Stimulated activated CD4-positive, alpha-beta T cell treated with anti-CD3 and anti-CD28 coated beads, Interleukin-12 subunit alpha, Interleukin-12 subunit beta, amount 100 ng/mL, for 48 hours (primary cell): Measurements from ENCODE around the gene FOXP3.
"Not testable (repeated sequence)": the region's sequence is repeated elsewhere in the genome, so short reads cannot be mapped to it uniquely, and the experiment has no call there.

Experiments used
- DNase-seq, 3 donors: peaks; one replicate each; pipeline ENCODE4 v3.0.0-alpha.2; 2020; ENCODE audit warnings: low read depth in 2 of 3, low spot score in 1 of 3

The FOXP3 gene, protein sequence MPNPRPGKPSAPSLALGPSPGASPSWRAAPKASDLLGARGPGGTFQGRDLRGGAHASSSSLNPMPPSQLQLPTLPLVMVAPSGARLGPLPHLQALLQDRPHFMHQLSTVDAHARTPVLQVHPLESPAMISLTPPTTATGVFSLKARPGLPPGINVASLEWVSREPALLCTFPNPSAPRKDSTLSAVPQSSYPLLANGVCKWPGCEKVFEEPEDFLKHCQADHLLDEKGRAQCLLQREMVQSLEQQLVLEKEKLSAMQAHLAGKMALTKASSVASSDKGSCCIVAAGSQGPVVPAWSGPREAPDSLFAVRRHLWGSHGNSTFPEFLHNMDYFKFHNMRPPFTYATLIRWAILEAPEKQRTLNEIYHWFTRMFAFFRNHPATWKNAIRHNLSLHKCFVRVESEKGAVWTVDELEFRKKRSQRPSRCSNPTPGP

DNA sequence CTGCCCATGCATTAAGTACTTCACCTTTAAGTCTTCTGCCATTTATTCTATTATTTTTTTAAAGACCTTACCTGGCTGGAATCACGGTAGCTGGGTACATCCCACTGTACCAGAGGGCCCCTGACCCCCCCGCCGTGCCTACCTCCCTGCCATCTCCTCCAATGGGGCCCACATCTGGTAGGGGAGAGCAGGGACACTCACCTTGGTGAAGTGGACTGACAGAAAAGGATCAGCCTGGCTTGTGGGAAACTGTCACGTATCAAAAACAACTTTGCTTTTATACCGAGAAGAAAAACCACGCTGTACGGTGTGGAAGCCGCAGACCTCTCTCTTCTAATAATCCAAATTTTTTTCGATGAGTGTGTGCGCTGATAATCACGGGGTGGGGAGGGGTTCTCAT is at the start of gene FOXP3:
Gene FOXP3 (minus strand): TSS at position 251 of the 400 bp plus-strand sequence. CDS start 6,205 bp downstream, outside the sequence.
- no peak for DNase-seq

DNA sequence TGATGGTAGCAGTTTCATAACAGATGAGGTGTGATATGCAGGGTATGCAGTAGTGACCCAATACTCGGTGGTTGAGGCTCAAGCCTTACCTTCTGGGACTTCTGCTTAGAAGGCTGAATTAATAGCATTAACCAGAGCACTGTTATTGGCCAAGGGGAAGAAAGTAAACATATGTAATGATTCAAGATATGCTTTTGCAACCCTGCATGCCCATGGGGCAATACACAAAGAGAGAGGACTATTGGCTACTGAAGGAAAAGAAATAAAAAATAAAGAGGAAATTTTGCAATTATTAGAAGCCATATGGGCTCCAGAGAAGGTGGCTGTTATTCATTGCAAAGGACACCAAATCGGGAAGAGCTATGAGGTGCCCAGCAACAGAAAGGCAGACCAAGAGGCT is 47.7 kb upstream of the FOXP3 start:
- DNase-seq: no peak

DNA sequence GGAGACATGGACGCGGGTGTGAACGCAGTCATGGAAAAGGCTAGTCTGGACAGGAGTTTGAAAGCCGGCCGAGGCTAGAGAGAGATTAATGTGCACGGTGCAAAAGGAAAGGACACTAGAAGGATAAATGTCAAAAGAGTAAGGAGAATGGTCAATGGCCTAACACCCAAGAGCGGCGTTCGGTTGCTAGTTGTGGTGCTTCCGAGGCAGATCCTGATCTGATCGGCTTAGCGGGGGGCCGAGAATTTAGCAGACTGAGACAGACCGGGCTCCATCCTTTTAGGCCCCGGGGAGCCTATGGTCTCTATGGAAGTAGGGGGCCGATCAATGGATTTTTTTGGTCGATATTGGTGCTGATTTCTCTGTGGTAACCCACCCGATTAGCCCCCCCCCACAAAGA is 45.9 kb upstream of the FOXP3 start:
- DNase-seq: no peak

DNA sequence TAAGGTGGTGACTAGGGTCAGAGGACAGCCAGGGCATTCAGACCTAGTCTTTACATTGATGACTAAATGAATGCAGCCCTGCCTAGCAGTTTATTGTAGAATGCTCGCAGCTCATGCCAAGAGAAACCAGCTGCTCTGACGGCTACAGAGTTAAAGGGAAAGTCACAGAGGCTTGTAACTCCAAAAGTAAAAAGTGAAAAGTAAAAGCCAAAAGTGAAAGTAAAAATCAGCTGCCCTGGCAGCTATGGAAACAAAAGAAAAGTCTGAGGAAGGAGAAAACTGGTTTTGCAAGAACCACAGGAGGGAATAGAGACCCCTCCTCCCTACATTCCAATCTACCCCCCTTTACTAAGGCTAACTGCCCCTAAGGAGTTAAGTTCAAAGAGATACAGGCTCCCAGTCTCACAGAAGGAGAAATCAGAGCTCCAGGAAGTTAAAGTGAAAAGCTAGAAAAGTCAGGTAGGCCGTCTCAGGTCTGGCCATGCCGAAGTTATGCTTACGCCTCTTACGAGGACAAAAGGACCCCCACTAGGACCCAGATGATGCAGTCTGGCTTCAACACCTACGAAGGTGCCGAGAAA is 45.0 kb upstream of the FOXP3 start:
- no peak for DNase-seq

DNA sequence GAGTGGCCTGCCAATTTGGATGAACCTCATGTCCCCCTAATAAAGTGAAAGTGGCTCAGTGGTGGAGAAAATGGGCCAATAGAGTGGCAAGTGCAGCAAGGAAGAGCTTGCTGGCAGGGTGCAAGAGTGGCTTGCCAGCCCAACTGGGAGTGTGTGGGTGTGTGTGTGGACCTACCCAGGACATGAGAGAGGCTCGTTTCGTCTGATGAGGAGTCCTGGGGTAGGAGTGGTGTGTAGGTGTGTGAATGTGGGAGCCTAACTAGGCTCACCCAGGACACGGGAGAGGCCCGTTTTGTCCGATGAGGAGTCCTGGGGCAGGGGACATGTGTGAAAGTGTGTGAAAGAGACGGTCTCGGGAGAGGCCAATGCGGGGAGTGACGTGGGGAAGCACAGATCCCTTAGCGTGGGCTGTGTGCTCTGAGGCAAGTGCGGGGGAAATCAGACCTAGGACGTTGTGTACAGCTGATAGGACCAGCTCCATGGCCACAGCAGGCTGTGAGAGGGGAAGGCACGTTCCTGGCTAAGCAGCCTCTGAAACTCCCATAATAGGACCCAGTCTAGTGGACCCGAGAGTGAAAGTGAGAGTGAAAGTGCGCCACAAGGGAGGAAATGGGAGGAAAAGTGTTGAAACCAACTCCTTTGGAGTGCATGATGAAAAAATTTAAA is 44.2 kb upstream of the FOXP3 start:
- DNase-seq: no peak

DNA sequence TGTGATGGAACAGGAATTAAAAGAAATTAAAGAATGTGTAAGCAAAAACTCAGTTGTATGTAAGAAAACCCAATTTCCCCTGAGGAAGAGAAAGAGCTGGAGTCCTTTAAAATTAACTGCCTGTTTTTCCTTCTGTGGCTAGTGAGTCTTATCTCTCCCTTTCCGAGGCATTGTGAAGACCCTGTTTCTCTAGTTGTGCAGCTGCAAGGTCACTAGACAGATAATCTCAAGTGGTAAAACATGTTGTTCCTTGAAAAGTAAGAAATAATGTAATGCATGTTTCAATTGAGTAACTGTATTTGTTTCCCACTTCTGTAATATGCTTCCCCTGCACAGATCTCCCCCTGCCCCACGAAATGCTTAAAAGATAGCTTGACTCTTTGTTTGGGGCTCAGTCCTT is 43.3 kb upstream of the FOXP3 start:
- not testable (repeated sequence) for DNase-seq

DNA sequence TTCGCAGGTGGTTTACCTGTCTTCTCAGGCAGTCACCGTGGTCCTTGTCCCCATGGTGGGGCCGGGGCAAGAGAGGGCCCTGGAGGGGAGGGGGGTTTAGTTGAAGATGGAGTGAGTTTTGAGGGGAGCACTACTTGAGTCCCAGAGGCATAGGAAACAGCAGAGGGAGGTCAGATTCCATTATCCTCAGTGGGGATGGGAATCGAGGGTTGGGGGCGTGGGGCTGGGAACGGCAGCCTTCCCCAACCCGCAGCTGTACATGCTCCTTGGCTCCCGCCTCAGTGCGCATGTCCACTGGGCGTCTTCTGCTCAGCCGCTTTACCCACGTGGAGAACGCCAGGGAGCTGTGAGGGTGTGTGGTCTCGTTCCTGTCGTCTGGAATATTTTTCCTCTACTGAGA is 38.8 kb upstream of the FOXP3 start, which contains the start of gene GAGE10:
Gene GAGE10 (plus strand): TSS at position 301 of the 400 bp plus-strand sequence. CDS start 1,214 bp downstream, outside the sequence.
- DNase-seq: no peak

DNA sequence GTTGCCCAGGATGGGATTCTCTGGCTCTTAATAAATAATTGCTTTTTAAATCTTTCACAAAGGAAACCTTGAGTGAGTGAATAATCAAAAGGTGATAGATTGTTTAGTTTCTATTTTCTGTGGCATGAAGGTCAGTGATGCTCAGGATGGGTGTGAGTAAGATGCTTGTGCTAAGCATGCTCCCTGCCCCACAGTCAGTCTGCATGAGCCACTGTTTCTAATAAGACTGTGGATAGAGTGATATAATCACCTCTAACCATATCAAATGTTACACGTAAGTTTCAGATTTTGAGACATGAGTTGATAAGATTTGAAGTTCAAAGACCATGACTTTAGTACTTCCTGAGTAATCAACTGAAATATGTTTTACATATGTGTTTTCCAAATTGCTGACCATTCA is 36.2 kb upstream of the FOXP3 start:
- DNase-seq: no peak

DNA sequence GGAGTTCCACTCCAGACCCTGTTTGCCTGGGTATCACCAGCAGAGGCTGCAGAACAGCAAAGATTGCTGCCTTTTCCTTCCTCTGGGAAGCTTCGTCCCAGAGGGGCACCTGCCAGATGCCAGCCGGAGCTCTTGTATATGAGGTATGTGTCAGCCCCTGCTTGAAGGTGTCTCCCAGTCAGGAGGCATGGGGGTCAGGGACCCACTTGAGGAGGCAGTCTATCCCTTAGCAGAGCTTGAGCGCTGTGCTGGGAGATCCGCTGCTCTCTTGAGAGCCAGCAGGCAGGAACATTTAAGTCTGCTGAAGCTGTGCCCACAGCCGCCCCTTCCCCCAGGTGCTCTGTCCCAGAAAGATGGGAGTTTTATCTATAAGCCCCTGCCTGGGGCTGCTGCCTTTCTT is 34.8 kb upstream of the FOXP3 start:
- DNase-seq: not testable (repeated sequence)

DNA sequence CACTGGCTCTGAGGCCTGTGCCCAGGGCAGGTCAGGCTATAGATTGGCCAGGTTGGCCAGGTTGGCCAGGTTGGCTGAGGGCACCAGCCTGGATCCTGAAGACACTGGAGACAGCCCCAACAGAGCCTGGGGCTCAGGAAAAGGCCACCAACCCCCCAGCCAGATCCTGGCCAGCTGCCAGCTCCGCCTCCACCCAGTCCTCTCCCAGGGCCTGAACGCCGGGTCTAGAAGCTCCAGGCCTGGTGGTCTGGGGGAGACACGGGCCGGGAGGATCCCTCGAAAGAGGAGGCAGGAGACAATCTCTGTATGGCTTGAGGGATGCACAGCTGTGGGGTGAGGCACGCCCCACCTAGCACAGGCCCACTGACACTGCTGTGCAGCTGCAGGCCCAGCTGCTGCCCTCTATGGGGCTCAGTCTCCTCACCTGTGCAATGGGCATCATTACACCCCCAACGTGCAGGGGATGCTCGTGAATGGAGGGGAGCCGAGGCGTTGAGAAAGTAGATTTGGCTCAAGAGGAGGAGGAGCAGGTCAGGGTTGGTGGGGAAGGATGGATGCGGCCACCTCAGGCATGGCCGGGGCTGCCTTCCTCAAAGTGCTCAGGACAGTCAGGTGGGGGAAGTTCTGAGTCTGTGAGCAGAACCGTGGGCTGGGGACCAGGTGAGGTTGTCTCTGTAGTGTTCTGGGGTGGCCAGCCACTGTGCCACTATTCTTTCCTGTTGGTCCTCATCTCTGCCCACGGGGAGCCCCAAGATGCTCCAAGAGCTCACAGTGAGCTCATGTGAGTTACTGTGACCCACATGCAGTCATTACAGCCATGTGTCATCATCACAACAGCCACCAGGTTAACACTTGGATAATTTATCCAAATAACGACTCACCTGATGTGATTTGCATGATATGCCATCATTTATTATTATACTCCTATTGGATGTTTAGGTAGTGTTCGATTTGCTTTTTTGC is 28.2 kb upstream of the FOXP3 start:
- no peak for DNase-seq

DNA sequence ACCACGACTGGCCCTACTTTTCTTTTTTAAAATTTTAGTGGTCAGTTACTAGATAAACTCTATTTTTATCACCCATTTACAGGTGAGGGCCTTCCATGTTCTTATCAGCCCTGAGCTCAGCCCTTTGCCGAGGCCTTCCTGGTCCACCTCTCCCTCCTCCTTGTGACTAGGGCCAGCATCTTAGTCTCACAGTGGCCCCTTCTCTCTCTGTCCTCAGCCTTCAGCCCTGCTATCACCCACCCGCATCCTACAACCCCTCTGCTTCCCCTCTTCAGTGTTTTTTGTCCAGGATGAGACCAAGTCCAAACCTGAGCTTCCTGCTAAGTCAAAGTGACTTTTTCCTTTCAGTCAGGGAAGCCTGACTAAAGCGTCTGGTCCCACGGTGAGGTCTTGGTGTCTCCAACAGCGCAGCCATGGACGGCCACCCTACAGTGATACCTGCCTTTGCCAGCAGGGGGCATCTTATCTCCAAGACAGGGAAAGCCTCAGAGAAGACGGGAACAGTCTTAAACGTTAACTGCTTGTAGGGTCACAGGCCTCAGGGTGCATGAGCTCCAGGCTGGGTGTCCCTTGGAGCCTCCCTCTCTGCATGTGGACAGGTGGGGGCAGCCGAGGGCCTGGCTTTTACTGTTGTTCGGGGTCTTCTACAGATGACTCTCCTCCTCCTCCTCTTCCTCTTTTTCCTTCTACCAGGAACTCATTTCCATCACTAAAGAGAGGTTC is 27.3 kb upstream of the FOXP3 start:
- DNase-seq: peak; percentile 54 to 85 (median 60)

DNA sequence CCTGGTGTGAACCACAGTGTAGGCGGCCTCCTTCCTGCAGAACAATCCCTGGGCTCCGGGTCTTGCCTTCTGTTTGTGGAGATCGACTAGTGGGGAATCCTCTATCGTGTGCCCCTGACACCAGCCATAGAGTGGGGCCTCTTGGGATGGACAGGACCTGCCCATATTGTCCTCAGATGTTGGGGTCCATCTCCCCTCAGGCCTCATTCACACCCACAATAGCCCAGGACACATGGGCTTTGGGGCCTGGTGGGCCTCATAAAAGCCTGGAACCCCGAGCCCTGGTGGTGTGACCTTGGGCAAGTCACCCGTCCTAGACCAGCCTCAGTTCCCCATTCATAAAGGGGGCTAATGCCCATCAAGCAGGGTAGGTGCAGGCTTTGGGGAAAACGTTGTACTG is 25.7 kb upstream of the FOXP3 start:
- no peak for DNase-seq

DNA sequence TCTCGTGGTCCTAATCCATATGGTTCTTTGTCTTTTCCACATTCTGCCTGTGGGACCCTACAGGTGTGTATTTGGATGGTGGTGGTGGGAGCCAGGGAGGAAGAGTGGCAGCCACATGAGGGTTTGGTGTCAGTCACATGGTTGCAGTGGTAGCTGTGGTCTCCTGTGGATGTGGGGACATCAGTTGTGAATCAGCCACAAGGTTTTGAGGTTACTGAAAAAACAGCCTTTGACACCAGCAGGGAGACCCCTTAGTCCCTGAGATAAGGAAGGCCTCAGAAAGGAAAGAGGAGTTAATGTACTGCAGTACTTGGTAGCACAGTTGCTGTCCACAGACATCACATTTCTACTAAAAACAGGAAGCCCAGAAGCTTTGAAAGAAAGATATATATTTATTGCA is 23.2 kb upstream of the FOXP3 start:
- DNase-seq: no peak

DNA sequence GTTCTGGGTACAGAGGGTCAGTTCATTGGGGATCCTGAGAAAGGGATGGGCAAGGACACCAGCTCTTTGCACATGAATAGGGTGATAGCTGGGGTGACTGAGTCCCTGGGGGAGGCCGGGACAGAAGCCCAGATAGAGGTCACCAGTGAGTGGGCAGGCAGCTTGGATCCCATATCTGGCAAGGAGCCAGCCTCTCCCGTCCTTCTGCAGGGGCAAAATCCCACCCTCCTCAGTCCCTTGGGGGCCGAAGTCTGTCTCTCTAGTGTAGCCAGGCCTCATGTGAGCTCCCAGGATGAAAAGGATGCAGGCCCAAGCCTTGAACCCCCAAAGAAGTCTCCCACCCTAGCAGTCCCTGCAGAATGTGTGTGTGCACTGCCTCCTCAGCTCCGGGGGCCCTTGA is 22.1 kb upstream of the FOXP3 start:
- no peak for DNase-seq

DNA sequence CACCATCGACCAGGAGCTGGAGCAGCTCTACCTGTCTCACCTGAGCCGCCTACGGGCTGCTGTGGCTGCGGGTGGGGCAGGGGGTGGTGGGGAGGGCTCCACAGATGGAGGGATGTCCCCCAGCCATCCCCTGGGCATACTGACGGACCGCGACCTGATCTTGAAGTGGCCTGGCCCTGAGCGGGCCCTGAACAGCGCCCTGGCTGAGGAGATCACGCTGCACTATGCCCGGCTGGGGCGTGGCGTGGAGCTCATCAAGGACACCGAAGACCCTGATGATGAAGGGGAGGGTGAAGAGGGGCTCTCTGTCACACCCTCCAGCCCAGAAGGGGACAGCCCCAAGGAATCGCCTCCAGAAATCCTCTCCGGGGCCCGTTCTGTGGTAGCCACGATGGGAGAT is 21.6 kb upstream of the FOXP3 start:
- DNase-seq: no peak

DNA sequence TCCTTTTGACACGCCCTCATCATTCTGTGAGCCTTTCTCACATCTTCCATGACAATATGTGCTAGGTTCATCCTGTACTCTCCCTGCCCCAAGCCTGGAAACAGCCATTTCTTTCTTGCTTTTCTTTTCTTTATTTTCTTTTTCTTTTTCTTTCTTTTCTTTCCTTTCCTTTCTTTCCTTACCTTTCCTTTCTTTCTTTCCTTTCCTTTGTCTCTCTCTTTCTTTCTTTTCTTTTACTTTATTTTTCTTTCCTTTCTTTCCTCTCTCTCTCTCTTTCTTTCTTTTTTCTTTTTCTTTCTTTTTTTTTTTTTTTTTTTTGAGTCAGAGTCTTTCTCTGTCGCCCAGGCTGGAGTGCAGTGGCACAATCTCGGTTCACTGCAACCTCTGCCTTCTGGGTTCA is 19.7 kb upstream of the FOXP3 start:
- no peak for DNase-seq

DNA sequence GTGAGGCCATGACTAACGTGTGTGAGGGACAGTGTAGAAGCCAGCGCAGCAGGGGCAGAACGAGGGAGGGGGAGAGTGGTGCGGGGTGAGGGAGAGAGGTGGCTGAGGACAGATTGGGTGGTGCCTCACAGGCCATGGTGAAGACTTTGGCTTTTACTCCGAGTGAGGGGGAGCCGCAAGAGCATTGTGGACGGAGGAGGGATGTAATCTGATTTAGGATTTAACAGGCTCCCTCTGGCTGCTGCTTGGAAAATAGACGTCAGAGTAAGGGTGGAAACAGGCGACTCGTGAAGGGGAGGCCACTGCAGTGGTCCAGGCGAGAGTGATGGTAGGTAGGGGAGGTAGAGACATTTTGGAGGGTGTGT is 18.1 kb upstream of the FOXP3 start:
- no peak for DNase-seq

DNA sequence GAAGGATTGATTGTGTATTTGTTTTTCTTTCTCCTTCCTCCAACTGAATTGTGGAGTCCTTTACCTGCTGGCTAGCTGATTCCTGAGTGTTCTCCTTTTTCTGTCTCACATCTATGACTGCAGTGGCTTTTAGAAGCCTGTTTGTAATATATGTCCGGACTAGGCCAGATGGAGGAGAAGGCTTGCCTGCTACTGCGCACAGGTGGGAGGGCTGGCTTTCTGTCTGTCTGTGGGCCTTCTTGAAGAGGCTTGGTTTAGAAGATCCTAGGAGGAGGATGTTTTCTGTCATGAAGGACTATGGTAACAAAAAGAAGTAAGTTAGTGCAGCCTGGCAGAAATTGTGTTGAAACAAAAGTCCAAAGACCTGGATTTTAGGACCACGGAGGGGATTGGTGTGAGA is 13.6 kb upstream of the FOXP3 start:
- DNase-seq: no peak

DNA sequence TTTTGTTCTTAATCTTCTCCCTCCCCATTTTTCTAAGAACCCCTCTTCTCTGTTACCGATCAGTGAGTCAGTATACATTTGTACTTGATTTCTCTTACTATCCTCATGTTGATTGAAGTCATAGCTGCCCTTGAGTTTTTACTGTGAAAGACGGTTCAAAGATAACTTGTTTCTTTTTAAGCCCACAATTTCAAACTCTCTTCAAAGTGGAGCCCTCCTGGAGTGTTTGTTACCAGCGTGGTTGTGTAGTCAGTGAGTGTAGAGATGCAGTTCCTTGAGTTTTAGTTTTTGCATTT is 13.0 kb upstream of the FOXP3 start:
- no peak for DNase-seq

DNA sequence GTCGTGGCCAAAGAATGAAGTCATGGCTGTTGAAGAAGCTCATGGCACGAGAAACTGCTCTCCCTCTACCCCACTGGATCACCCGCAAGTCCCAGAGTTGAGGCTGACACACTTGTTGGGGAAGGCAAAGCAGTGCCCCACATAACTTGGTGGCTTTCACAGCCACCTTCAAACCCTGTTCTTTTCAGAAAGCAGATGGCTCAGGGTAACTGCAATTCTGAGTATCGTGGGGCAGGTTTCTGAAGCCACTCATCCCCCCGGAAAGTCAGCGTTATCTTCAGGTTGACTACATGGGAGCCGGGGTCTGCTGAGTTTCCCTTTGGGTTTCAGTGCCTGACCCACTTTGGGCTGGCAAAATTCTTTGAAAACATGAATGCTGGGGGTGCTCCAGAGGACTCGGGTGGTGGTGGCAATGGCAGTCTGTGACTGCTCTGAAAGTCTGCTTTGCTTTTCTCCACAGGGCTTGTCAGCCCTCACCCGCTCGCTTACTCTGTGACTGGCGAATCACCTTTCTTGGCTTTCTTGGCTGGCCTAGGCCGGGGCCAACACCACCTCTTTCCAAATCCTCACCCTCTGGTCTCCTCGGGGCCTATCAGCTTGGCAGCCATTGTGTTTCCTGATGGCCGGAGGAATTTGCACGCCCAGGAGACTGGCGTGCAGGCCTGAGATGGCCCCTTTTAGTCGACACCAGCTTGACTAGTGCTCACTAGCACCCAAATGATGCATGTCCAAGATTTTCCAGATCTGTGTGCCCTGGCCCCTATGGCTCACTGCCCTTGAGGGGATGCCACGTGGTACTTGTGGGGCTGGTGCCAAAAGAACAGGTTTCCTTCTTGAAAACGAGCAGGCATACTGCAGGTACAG is 12.4 kb upstream of the FOXP3 start:
- no peak for DNase-seq
